GM12873 (cell line): ENCODE results near the gene COMT.

Experiments used
- CTCF ChIP-seq: IDR thresholded peaks from 2 replicates; pipeline ENCODE4 v1.5.1; 2012; ENCODE audit warnings: low read depth, mild to moderate bottlenecking, moderate library complexity, low read length, control low read depth; ENCODE audit not compliant: insufficient read depth; ENCODE audit errors: missing control alignments

The COMT gene

GRCh38 chr22:19974268-19974861 is 32.8 kb downstream of the COMT start:
- TF ChIP-seq CTCF, result no peak

GRCh38 chr22:19974935-19975706 is 33.5 kb downstream of the COMT start:
- TF ChIP-seq CTCF, result no peak

GRCh38 chr22:19975707-19976035 is 34.1 kb downstream of the COMT start:
- no peak for TF ChIP-seq CTCF

- no peak for TF ChIP-seq CTCF
Observed at GRCh38 chr22:19976671-19977070, 35.1 kb downstream of the COMT start.

GRCh38 chr22:19977296-19978243 is 36.0 kb downstream of the COMT start:
- no peak for TF ChIP-seq CTCF

GRCh38 chr22:19978748-19979147 is 37.2 kb downstream of the COMT start:
- TF ChIP-seq CTCF, result no peak
